Activated CD8-positive, alpha-beta memory T cell treated with anti-CD3 and anti-CD28 coated beads, Interleukin-2, amount 50 U/mL, for 1 hour (primary cell): ENCODE data around the gene KRT12.

Source experiments
- DNase-seq: peaks from one replicate; pipeline ENCODE4 v3.0.0-alpha.2; 2020; ENCODE audit errors: extremely low read depth

Gene KRT12

GRCh38 chr17:40843242-40843641, 23.8 kb downstream of the KRT12 start:
- DNase-seq = no peak

GRCh38 chr17:40841246-40841645, 25.8 kb downstream of the KRT12 start:
- no peak for DNase-seq

DNA sequence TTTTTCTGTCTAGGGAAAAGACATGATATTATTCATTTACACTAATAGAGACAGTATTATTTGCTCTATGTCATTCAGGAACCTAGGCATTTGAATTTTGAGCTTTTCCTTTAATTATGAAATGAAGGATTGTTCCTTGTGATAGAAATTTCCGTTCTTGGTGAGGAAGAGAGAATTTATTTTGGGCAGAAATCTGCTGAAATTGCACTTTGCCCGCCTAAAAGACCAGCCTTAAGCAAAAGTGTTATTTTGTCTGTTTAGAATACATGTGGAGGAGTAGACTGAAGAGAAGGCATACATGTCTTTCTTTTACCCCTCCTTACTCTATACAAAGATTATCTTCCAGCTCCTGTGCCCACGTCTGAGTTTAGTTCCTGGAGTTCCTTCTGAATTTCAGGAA, 27.8 kb downstream of the KRT12 start:
- DNase-seq = no peak

DNA sequence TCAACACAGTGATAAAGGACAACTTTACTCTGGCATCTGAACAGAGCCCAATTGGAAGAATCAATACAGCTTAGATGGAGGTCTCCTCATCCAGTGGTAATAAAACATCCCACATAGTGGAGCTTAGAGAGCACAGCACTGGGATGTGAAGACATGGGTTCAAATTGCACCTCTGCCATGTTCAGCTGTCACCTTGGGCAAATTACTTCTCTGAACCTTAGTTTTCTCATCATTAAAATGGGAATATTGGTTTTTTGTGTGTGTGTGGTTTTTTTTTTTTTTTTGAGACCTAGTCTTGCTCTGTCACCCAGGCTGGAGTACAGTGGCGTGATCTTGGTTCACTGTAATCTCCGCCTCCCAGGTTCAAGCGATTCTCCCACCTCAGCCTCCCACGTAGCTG, 31.0 kb downstream of the KRT12 start:
- DNase-seq = no peak

DNA sequence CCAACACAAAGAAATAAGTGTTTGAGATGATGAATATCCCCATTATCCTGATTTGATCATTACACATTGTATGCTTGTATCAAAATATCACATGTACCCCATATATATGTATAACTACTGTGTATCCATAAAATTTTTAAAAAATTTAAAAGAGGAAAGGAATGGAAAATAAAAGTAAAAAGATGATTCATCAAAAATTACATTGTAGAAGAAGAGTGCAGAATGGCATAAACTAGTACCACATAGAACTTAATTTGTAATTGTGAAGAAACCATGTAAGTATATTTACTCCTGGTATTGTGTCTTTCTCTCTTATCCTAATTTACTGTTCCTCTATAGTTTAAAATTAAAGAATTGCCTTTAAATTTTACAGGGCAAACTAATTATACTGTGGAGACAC, 33.1 kb downstream of the KRT12 start:
- DNase-seq = no peak

DNA sequence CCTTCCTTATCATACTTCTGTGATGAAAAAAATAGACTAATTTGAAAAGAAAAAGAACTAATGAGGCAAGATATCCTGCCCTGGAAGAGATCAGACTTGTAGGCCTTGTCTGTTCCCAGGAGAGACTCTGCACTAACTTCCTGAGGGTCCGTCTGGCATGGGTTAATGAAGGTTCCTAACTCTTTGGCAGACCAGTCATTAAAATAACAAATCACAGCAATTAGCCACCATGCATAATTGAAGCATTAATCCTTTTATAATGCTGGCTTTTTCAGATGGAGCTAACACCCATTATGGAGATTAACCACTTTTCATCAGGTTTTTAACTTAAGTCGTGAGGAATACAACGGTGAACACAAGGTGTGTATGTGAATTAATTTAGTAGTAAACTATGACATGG, 34.2 kb downstream of the KRT12 start:
- no peak for DNase-seq

- no peak for DNase-seq
These were observed 36.8 kb downstream of the KRT12 start for GRCh38 chr17:40830085-40830776.

GRCh38 chr17:40828454-40829044, 38.5 kb downstream of the KRT12 start:
- DNase-seq = no peak

DNA sequence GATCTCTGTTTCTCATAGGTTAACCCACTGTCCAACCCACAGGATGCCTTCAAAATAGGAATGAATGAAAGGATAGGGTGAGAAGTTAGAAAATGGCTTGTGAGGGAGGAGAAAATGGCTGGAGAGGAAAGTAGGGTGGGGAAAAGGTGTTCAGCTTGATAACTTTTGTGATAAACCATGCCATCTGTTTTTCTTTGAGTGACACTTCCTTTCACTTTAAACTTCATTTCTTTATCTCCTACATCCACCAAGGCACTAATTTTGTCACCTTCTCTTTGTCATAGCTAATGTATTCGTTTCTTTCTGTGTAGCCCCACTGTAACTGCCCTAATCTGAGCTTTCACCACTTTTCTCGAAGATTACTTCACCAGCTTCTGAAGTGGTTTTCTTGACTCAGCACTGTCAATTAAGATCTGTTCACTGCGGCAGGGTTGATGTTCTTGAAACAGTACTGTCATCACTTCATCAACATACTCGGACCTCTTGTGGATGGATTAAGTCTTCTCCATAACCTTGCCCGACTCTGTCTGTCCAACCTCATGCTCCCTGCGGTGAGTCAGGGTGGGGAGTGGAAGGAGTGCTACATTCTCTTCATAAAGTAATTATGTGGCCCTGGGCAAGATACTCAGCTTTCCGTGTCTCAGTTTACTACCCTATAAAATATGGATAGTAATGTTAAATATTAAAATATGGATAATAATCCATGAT, 39.1 kb downstream of the KRT12 start:
- DNase-seq = no peak

DNA sequence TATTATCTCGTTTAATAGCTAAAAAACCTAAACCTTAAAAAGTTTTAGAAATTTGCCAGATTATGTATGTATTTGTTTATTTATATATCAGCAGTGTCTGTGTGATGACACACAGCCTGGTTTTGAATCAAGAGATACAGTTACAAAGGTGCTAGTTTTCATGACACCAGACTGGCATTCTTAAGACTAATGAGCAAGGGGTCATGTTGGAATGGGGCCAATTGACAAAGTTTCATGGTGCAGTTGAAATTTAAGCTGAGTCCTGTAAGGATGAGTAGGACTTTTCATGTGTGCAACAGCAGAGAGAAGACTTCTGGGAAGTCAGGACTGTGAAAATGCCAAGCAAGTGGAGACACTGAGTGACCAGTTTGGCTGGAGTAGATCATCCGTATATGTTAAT, 41.4 kb downstream of the KRT12 start:
- DNase-seq = no peak

DNA sequence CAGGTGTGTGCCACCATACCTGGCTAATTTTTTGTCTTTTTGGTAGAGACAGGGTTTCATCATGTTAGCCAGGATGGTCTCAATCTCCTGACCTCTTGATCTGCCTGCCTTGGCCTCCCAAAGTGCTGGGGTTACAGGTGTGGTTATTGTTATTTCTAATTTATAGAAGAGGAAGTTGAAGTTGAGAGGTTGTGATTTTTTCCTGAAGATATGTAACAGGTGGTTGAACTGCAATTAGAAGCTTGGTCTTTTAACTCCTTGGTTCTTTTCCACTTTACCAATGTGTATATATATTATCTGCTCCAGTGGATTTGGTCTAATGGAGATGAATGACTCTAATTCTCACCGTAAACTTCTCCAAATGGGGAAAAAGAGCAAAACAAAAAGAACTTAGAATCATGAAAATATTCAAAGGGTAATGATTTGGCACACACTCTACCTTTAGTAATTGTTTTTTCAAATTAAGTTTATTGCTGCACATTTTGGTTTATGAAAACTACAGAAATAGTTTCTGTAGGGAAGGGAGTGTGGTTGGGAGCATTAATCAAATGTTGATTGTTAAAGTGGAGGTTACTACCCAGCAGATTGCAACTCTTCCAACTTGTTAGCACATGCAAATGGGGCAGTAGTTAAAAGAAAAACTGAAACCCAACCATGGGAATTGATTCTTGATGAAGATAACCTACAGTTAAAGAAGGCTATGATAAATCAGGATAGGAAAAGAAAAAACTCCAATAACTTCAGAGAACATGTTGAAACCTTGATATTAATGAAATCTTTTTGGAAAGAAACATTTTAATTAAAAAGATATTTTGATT, 42.8 kb downstream of the KRT12 start:
- no peak for DNase-seq

DNA sequence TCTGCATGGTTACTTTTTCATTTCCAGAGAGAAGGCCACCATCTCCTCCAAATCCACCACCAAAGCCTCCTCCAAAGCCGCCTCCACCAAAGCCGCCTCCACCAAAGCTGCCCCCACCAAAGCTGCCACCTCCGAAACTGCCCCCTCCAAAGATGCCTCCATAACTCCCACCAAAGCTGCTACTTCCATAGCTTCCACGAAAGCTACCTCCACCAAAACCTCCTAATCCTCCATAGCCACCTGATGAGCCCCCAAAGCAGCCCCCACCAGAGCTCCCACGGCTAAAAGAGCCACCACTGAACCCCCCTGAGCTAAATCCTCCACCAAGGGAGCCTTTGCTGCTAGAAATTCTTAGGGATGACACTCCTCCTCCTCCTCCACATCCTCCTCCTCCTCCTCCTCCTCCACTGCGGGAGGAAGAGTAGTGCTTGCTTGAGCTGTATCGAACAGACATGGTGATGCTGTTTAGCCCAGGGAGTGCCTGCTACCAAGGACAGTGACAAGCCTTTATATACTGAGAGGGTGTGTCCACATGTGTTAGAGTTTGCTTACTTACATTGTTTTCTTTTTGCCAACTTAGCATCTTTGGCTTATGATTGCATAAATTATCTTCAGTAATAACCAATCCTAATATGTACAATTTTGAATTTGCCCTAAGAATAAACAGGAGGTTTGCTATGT, 44.8 kb downstream of the KRT12 start, which contains the start of gene KRT10:
TSS of gene KRT10 (minus strand) at position 483 of the 681 bp plus-strand sequence. CDS start at position 454, 29 bp downstream.
- no peak for DNase-seq

DNA sequence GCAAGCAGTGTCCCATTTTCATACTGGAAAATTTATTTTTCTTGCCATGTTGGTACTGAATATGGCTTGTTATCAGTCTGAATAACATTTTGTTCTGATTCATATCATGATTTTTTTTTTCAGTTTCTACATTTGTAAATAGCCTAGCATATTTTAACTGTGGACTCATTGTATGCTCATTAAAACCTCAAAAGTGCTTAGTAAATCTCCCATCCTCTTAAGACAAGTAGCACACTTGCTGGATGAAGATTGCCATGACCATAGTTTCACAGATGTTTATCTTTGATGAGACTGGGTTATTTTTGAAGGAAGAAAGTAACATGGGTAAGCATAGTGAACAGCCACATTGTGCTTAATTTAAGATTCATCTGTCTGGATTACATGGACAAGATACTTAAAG, 45.5 kb downstream of the KRT12 start:
- no peak for DNase-seq

DNA sequence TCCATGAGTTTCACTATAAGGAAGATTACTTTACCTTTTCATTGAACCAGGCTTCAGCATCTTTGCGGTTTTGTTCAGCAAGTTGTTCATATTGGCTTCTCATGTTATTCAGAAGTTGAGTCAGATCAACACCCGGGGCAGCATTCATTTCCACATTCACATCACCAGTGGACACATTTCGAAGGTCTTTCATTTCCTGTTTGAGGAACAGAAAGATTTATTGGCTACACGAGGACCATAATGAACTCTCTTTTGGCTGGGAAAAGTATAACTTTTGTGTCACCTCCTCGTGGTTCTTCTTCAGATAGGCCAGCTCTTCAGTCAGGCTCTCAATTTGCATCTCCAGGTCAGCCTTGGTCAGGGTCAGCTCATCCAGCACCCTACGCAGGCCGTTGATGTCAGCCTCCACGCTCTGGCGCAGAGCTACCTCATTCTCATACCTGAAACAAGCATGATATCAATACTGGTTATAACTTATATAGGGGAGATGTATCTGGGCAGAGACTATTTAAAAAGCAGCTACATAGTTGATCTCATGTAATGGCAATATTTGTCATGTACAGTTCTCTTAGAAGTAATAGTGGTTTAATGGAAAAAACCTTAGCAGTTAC, 46.7 kb downstream of the KRT12 start:
- no peak for DNase-seq

DNA sequence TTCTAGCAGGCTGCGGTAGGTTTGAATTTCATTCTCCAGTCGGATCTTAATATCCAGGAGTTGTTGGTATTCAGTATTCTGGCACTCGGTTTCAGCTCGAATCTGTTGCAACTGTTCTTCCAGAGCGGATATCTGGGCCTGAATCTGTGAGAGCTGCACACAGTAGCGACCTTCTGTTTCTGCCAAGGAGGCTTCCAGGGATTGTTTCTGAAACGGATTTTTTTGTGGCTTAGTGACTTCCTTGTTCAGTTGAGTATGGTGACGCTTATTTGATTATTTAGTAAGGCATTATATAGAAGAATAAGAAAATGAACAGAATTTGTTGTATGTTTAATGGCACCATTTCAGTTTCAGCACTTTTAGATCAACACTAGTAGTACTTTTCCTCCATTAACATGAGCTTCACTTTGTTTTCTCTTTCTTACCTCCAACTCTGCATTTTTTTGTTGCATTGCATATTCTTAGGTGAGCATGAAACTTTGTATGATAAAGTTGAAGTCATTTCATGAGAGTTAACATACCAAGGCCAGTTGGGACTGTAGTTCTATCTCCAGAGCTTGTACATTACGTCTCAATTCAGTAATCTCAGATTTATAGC, 47.4 kb downstream of the KRT12 start:
- DNase-seq = no peak

- DNase-seq = peak; percentile 35
These were observed 48.1 kb downstream of the KRT12 start for GRCh38 chr17:40818733-40819527.

DNA sequence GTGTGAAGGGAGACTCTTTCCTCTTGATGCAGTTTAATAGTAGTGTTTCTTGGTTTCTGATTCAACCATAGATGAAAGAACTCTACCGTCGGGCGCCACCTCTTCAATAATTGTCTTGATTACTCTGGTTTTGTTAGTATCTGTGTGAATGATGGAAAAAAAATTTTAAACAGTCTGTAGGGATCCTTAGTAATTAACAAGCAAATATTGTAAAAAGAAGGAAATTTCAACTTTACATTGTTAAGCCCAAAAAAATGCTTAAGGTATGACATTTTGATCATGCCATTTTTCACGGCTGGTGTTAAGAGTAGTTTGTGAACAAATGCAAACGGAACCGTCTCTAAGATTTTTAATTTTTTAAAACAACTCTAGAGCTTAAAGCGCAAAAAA, 48.7 kb downstream of the KRT12 start:
- no peak for DNase-seq

- DNase-seq = no peak
These were observed 49.8 kb downstream of the KRT12 start for GRCh38 chr17:40817103-40817682.

- no peak for DNase-seq
These were observed 50.5 kb downstream of the KRT12 start for GRCh38 chr17:40816569-40816968.

GRCh38 chr17:40815381-40815780, 51.6 kb downstream of the KRT12 start:
- DNase-seq = no peak
